ENCODE data around the gene TEAD1. TPM values are rescaled to one million over a fixed set of nuclear protein-coding genes. Genes with fewer than 3 reads are reported as not detected.

The TEAD1 gene
- polyA plus RNA-seq, 2 donors = 10.4 to 11.2 TPM

DNA sequence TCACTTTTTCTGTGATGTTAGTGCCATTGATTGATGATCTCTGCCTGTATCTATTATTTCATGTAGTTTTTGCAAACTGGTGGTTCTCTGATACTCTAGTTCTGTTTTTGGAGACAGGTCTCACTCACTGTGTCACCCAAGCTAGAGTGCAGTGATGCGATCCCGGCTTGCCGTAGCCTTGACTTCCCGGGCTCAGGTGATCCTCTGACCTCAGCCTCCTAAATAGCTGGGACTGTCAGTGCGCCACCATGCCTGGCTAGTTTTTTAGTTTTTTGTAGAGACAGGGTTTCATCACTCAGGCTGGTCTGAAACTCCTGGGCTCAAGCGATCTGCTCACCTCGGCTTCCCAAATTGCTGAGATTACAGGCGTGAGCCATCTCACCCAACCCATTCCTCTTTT lies 16.4 kb downstream of the TEAD1 start:
- H3K9me3 ChIP-seq (ENCODE audit: control insufficient read depth in 2 of 2, insufficient read depth in 1 of 2, low read depth in 1 of 2, low read length in 1 of 2) = no peaks in the 10 kb centered on the region
- no peak overlapping the region for H3K27ac ChIP-seq (ENCODE audit: low read depth in 2 of 2, low read length in 1 of 2)
- H3K4me1 ChIP-seq (ENCODE audit: control insufficient read depth in 2 of 2, insufficient read depth in 2 of 2, low read length in 1 of 2) = peaks cover 0 to 12% of the 10 kb centered on the region in 2 donors
- no peak overlapping the region for H3K4me3 ChIP-seq (ENCODE audit: low read depth in 1 of 2, low read length in 2 of 2)
- 96 to 97% methylated on average over 8 of the region's 8 CpGs for WGBS, 2 donors
- H3K36me3 ChIP-seq (ENCODE audit: control insufficient read depth in 2 of 2, insufficient read depth in 2 of 2, low read length in 1 of 2) = no peaks in the 10 kb centered on the region
- H3K27me3 ChIP-seq (ENCODE audit: control insufficient read depth in 1 of 2, insufficient read depth in 2 of 2, low read length in 2 of 2) = no peaks in the 10 kb centered on the region

DNA sequence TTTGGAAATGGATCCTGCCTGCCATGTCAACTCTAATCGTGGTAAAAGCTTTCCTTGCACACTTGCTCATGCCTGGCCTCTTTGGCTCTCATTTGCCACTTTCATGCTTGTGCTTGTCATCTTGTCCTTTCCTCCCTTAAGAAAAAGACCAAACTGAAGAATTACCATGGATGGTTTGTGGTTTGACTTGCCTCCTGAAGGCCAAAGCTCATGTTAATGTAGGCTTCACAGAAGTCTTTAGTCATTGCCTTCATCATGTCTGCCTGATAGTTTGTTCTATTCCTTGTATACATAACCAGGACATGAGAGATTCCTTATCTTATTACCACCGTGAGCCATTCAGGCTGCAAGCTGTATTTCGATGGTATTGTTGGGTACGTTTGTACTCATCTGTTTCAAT lies 17.3 kb downstream of the TEAD1 start:
- Histone ChIP-seq H3K27ac (ENCODE audit: low read depth in 2 of 2, low read length in 1 of 2) (peak overlapping the region in 1 of 2 donors; percentile 21), H3K9me3 (ENCODE audit: control insufficient read depth in 2 of 2, insufficient read depth in 1 of 2, low read depth in 1 of 2, low read length in 1 of 2) (no peaks in the 10 kb centered on the region), H3K4me1 (ENCODE audit: control insufficient read depth in 2 of 2, insufficient read depth in 2 of 2, low read length in 1 of 2) (peaks cover 0 to 14% of the 10 kb centered on the region in 2 donors), H3K36me3 (ENCODE audit: control insufficient read depth in 2 of 2, insufficient read depth in 2 of 2, low read length in 1 of 2) (no peaks in the 10 kb centered on the region), H3K4me3 (ENCODE audit: low read depth in 1 of 2, low read length in 2 of 2) (no peak overlapping the region), H3K27me3 (ENCODE audit: control insufficient read depth in 1 of 2, insufficient read depth in 2 of 2, low read length in 2 of 2) (no peaks in the 10 kb centered on the region)
- WGBS, 2 donors = 69 to 71% methylated on average over 4 of the region's 4 CpGs

DNA sequence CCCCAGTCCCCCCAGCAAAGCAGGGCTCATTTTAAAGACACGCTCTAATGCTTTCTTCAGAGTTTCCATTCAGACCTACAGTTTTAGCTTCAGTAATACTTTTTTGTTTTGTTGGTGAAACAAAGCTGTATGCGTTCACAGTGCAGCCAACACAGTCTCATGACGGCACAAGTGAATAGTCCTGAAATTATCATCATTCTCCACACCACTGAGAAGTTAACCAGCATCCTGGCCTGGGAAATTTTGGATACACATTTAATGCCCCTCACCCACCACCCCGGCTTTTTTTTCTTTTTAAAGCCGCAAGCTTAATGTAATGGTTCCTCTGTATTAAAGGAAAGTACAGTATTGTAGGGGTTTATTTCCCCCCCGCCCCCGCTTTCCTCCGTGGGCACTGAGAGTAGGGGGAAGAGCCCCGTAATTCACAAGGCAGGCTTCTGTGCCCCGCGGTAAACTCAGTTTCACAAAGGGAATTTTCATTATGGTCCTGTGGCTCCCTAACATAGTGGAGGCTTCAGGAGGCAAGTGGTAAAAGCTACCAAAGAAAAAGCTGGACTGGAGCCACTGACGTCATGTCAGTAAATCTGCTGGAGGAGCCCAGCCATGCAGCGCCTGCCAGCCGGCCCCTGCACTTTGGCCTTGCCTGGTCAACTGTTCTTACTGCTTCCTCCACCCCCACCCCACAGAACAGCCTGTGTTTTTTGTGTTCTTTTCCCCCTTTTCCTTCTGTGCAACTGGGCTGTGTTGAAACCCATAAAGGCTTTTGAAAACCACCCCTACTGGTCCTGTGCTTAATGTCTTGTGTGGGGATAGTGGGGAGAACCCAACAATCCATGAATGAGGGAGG lies 18.2 kb downstream of the TEAD1 start:
- 37 to 42% methylated on average over 14 of the region's 14 CpGs for WGBS, 2 donors
- Histone ChIP-seq H3K4me1 (ENCODE audit: control insufficient read depth in 2 of 2, insufficient read depth in 2 of 2, low read length in 1 of 2) (peaks cover 0 to 14% of the 10 kb centered on the region in 2 donors), H3K27ac (ENCODE audit: low read depth in 2 of 2, low read length in 1 of 2) (peak overlapping the region; percentile 94 to 97), H3K9me3 (ENCODE audit: control insufficient read depth in 2 of 2, insufficient read depth in 1 of 2, low read depth in 1 of 2, low read length in 1 of 2) (no peaks in the 10 kb centered on the region), H3K27me3 (ENCODE audit: control insufficient read depth in 1 of 2, insufficient read depth in 2 of 2, low read length in 2 of 2) (no peaks in the 10 kb centered on the region), H3K36me3 (ENCODE audit: control insufficient read depth in 2 of 2, insufficient read depth in 2 of 2, low read length in 1 of 2) (no peaks in the 10 kb centered on the region), H3K4me3 (ENCODE audit: low read depth in 1 of 2, low read length in 2 of 2) (no peak overlapping the region)

DNA sequence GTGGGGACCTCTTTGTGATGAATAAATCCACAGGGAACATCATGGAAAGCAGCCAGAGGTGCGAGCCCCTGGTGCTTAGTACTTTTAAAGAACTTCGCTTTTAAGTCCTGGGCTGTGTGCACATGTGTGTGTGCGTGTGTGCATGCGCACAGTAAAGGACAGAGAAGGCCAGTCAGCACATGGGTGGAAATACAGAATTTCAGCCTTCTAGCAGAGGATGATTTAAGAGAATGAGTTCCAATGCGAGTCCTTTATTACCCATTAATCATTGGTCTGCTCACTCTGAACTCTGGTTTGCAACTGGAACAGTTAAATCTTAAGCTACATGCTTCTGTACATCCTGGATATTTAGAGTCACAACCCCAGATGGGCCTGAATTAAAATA lies 18.9 kb downstream of the TEAD1 start:
- Histone ChIP-seq H3K4me3 (ENCODE audit: low read depth in 1 of 2, low read length in 2 of 2) (no peak overlapping the region), H3K27ac (ENCODE audit: low read depth in 2 of 2, low read length in 1 of 2) (peak overlapping the region; percentile 94 to 97), H3K9me3 (ENCODE audit: control insufficient read depth in 2 of 2, insufficient read depth in 1 of 2, low read depth in 1 of 2, low read length in 1 of 2) (no peaks in the 10 kb centered on the region), H3K27me3 (ENCODE audit: control insufficient read depth in 1 of 2, insufficient read depth in 2 of 2, low read length in 2 of 2) (no peaks in the 10 kb centered on the region), H3K36me3 (ENCODE audit: control insufficient read depth in 2 of 2, insufficient read depth in 2 of 2, low read length in 1 of 2) (no peaks in the 10 kb centered on the region), H3K4me1 (ENCODE audit: control insufficient read depth in 2 of 2, insufficient read depth in 2 of 2, low read length in 1 of 2) (peaks cover 0 to 10% of the 10 kb centered on the region in 2 donors)
- 51 to 52% methylated on average over 5 of the region's 5 CpGs for WGBS, 2 donors

DNA sequence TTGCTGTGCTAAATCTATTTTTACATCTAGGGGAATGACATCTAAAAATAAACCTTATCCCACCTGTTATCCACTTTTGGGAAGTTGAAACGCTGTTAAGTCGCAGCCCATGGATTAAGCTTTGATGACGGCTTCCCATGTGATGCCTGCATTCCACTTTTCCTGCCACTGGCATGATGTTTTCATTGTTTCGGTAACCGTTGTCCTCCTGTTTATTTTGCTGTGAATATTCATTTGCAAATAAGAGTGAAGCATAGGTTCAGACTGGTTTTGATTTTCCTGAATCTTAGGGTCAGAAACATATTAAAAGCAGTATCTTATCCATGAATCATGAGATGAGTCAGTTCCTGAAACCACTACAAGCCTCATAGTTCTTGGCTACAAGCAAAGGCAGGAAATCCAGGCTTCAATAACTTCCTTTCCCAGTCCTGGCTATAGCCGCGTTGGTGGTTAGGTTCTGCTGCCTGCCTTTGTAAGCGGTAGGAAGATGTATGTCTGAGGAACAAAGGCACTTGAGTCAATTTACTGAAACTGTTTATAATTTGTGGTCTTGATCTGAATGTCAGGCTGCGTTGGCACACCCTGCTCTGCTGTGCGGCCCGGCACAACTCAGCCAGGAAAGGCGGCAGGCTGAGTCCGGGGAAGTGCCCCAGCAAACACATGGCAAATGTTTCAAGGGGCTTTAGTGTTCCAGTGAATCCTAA lies 19.4 kb downstream of the TEAD1 start:
- Histone ChIP-seq H3K4me1 (ENCODE audit: control insufficient read depth in 2 of 2, insufficient read depth in 2 of 2, low read length in 1 of 2) (peaks cover 0 to 9% of the 10 kb centered on the region in 2 donors), H3K9me3 (ENCODE audit: control insufficient read depth in 2 of 2, insufficient read depth in 1 of 2, low read depth in 1 of 2, low read length in 1 of 2) (no peaks in the 10 kb centered on the region), H3K36me3 (ENCODE audit: control insufficient read depth in 2 of 2, insufficient read depth in 2 of 2, low read length in 1 of 2) (no peaks in the 10 kb centered on the region), H3K27me3 (ENCODE audit: control insufficient read depth in 1 of 2, insufficient read depth in 2 of 2, low read length in 2 of 2) (no peaks in the 10 kb centered on the region), H3K27ac (ENCODE audit: low read depth in 2 of 2, low read length in 1 of 2) (peak overlapping the region; percentile 97), H3K4me3 (ENCODE audit: low read depth in 1 of 2, low read length in 2 of 2) (peak overlapping the region; percentile 20 to 22)
- WGBS, 2 donors = 1 to 5% methylated on average over 13 of the region's 13 CpGs

DNA sequence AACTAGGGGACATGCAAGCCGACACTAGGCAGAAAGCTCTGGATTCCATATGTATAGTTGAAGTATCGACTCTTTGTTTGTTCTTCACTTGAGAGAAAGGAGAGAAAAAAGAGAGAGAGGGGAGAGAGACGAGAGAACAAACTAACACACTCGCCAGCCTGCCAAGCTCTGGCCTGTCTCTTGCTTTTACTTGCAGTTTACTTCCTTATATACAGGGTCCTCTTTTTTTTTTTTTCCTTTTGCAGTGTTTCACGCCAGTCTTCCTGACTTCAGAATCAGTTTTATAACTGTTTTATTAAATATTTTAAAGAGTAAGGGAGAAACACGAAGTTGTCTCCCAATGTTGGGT lies 19.9 kb downstream of the TEAD1 start:
- H3K9me3 ChIP-seq (ENCODE audit: control insufficient read depth in 2 of 2, insufficient read depth in 1 of 2, low read depth in 1 of 2, low read length in 1 of 2) = no peaks in the 10 kb centered on the region
- H3K27me3 ChIP-seq (ENCODE audit: control insufficient read depth in 1 of 2, insufficient read depth in 2 of 2, low read length in 2 of 2) = no peaks in the 10 kb centered on the region
- H3K4me3 ChIP-seq (ENCODE audit: low read depth in 1 of 2, low read length in 2 of 2) = peak overlapping the region; percentile 20 to 22
- no peaks in the 10 kb centered on the region for H3K36me3 ChIP-seq (ENCODE audit: control insufficient read depth in 2 of 2, insufficient read depth in 2 of 2, low read length in 1 of 2)
- peaks cover 0 to 9% of the 10 kb centered on the region in 2 donors for H3K4me1 ChIP-seq (ENCODE audit: control insufficient read depth in 2 of 2, insufficient read depth in 2 of 2, low read length in 1 of 2)
- 7 to 12% methylated on average over 6 of the region's 6 CpGs for WGBS, 2 donors
- H3K27ac ChIP-seq (ENCODE audit: low read depth in 2 of 2, low read length in 1 of 2) = peak overlapping the region; percentile 97

DNA sequence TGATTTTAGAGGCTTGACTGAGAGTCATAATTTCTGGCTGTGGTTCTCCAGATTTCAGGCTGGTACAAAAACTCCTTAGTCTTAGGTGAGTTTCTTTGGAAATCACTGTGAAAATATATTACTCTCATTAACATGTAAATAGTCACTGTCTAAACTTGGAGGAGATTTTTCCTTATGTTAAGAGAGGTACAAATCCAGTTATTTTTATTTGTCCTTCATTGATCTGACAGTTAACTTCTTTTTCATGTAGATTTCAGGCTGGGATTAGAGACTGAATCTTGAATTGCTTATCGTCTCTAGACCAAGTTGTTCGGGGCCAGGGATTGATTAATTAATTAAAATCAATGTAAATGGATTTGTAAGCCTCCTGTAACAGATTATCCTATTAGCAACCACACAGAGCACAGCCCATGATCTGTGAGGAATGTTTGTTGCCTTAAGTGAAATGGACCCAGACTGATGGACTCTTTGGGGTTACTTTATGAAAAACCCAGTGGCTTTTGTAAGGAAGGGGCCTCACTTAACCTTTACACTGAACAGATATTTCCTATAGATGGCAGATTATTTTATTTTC lies 21.1 kb downstream of the TEAD1 start:
- Histone ChIP-seq H3K4me3 (ENCODE audit: low read depth in 1 of 2, low read length in 2 of 2) (no peak overlapping the region), H3K27ac (ENCODE audit: low read depth in 2 of 2, low read length in 1 of 2) (peak overlapping the region in 1 of 2 donors; percentile 97), H3K9me3 (ENCODE audit: control insufficient read depth in 2 of 2, insufficient read depth in 1 of 2, low read depth in 1 of 2, low read length in 1 of 2) (no peaks in the 10 kb centered on the region), H3K4me1 (ENCODE audit: control insufficient read depth in 2 of 2, insufficient read depth in 2 of 2, low read length in 1 of 2) (peaks cover 0 to 9% of the 10 kb centered on the region in 2 donors), H3K27me3 (ENCODE audit: control insufficient read depth in 1 of 2, insufficient read depth in 2 of 2, low read length in 2 of 2) (no peaks in the 10 kb centered on the region), H3K36me3 (ENCODE audit: control insufficient read depth in 2 of 2, insufficient read depth in 2 of 2, low read length in 1 of 2) (no peaks in the 10 kb centered on the region)
- WGBS, 2 donors = 64 to 69% methylated on average over 2 of the region's 2 CpGs

DNA sequence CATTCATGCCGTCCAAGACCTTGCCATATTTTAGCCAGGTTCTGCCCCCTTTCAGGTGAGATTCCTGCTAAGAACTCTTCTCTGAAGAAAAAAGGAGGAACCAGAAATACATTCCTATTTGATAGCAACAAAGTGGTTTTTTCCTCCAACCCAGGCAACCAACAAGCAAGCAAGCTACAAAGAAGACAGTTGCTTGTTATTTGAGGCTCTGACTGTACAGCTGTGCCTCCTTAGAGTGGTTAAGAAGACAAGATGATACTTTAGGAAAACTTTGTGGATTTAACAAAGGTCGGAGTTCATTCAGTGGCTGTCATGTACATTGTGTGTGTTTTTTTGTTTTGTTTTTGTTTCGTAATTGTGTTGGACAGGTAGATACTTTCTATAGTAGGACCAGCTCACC lies 21.7 kb downstream of the TEAD1 start:
- H3K9me3 ChIP-seq (ENCODE audit: control insufficient read depth in 2 of 2, insufficient read depth in 1 of 2, low read depth in 1 of 2, low read length in 1 of 2) = no peaks in the 10 kb centered on the region
- no peak overlapping the region for H3K4me3 ChIP-seq (ENCODE audit: low read depth in 1 of 2, low read length in 2 of 2)
- no peaks in the 10 kb centered on the region for H3K36me3 ChIP-seq (ENCODE audit: control insufficient read depth in 2 of 2, insufficient read depth in 2 of 2, low read length in 1 of 2)
- H3K4me1 ChIP-seq (ENCODE audit: control insufficient read depth in 2 of 2, insufficient read depth in 2 of 2, low read length in 1 of 2) = peaks cover 0 to 9% of the 10 kb centered on the region in 2 donors
- no peaks in the 10 kb centered on the region for H3K27me3 ChIP-seq (ENCODE audit: control insufficient read depth in 1 of 2, insufficient read depth in 2 of 2, low read length in 2 of 2)
- H3K27ac ChIP-seq (ENCODE audit: low read depth in 2 of 2, low read length in 1 of 2) = no peak overlapping the region
- 89 to 92% methylated on average over 3 of the region's 3 CpGs for WGBS, 2 donors

DNA sequence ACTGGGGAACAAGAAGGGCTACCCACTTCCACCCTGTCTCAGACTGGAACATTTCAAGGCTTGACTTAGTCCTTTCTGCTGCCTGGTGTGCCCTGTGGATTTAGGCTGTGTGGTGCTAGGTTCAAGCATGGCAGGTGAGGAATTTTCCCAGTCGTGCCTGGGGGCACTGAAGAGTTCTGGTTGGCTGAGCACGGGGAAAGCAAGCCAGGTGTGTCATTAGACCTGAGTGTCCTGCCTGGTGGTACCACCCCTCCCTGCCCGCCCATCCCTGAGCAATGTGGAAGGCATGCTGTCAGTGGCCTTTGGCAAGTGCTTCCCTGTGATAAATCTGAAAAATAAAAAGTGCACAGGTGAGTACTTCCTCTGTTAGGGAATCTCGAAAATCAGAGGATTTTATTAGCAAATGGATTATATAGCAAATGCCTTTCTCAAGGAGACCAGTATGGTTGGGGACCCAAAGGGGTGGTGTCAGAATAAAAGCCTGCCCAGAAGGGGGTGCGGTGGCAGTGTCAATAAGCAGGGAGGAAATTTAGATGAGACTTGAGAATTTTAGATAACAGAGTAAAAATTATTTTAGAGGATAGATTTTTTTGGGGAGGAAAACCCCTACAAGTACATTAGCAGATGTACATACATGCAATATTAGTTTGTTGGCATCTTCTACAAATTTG lies 22.8 kb downstream of the TEAD1 start:
- Histone ChIP-seq H3K4me3 (ENCODE audit: low read depth in 1 of 2, low read length in 2 of 2) (no peak overlapping the region), H3K27me3 (ENCODE audit: control insufficient read depth in 1 of 2, insufficient read depth in 2 of 2, low read length in 2 of 2) (no peaks in the 10 kb centered on the region), H3K4me1 (ENCODE audit: control insufficient read depth in 2 of 2, insufficient read depth in 2 of 2, low read length in 1 of 2) (peaks cover 0 to 9% of the 10 kb centered on the region in 2 donors), H3K36me3 (ENCODE audit: control insufficient read depth in 2 of 2, insufficient read depth in 2 of 2, low read length in 1 of 2) (no peaks in the 10 kb centered on the region), H3K9me3 (ENCODE audit: control insufficient read depth in 2 of 2, insufficient read depth in 1 of 2, low read depth in 1 of 2, low read length in 1 of 2) (no peaks in the 10 kb centered on the region), H3K27ac (ENCODE audit: low read depth in 2 of 2, low read length in 1 of 2) (peak overlapping the region; percentile 59 to 86)
- WGBS, 2 donors = 54 to 67% methylated on average over 5 of the region's 5 CpGs

All from esophagus (tissue), 2 donors.